HG03135 (cell line): Measurements from ENCODE around the gene MSI2.

Experiments used
- ATAC-seq: cut with Tn5 transposase; IDR thresholded peaks from one replicate; pipeline ENCODE4 v1.9.1; 2021; ENCODE audit warnings: mild to moderate bottlenecking, moderate library complexity; ENCODE audit not compliant: unreplicated experiment

The MSI2 gene

GRCh38 chr17:57387575-57387974 lies 131.3 kb downstream of the MSI2 start:
- no peak for ATAC-seq

- ATAC-seq, result no peak
Observed at GRCh38 chr17:57388131-57388725, 131.9 kb downstream of the MSI2 start.

GRCh38 chr17:57389473-57389872 lies 133.2 kb downstream of the MSI2 start:
- no peak for ATAC-seq

DNA sequence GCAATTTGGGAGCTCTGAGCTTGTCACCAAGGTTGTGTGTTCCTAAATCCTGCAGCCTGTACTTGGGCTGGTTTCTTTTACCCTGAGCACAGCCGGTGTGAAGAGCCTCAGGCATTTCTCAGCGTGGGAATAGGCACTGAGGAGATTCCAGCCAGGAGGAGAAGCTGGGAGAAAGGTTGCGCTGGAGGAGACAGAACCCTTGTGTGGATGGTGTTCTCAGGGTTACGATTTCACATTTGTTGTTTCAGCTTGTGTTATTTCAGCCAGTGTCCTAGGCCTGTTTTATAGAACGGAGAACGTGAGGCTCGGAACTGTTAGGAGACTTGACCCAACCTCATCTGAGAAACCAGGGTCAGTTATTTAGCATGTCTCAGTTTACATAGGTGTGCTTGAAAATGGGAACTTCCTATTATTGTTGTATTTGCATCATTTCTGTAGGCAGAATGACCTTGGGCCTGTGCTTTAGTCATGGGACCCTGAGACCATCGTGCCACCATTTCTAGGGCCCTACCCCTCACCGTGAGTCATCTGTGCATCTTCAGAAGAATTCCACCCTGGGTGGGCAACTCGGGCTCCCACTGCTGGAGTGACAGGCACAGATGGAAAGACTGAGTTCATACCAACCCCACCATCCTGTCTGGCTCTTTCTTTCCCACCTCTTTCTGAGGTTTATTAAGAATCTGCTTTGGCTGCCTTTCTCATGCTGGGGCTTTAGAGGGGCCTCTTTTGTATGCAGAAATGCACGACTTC lies 134.9 kb downstream of the MSI2 start:
- no peak for ATAC-seq

- no peak for ATAC-seq
Observed at GRCh38 chr17:57391857-57392471, 135.6 kb downstream of the MSI2 start.

- no peak for ATAC-seq
Observed at GRCh38 chr17:57393368-57393767, 137.0 kb downstream of the MSI2 start.

- ATAC-seq, result no peak
Observed at GRCh38 chr17:57394375-57394774, 138.1 kb downstream of the MSI2 start.

- no peak for ATAC-seq
Observed at GRCh38 chr17:57395721-57396321, 139.5 kb downstream of the MSI2 start.

DNA sequence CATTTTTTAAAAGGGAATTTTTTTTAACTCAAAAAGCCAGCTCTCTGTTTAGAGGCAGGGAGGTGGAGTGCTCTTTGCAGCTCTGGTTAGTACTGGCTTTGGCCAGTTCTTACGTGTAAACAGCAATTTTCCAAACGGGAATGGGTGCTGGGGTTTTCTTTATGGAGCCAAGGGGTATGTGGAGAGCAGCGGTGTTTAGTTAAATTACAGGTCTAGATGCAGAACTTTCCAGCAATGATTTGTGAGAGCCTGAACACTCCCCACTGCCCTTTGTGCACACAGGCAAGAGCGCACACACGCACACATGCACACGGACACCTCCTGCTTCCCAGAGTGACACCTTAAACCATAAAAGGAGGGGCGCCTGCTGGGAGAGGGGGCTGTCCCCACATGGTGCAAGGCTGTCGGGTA lies 140.2 kb downstream of the MSI2 start:
- ATAC-seq, result no peak

DNA sequence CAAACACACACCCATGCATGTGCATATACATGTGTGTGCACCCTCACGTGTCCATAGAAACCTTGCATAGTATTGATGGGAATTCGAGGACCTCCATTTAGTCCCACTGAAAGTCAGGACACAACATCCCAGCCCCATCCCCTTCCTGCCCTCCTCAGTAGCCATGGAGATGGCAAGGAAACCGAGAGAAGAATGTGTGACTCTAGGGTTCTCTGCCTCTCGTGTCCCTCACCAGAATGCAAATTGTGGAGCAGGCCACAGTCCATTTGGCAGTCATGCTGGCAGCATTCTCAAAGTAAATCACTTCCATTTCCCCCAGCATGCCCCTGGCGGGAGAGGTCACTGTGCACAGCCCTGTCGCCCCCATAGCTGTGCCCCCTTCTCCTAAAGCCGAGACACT lies 141.1 kb downstream of the MSI2 start:
- no peak for ATAC-seq

- ATAC-seq, result no peak
Observed at GRCh38 chr17:57399690-57400089, 143.4 kb downstream of the MSI2 start.

DNA sequence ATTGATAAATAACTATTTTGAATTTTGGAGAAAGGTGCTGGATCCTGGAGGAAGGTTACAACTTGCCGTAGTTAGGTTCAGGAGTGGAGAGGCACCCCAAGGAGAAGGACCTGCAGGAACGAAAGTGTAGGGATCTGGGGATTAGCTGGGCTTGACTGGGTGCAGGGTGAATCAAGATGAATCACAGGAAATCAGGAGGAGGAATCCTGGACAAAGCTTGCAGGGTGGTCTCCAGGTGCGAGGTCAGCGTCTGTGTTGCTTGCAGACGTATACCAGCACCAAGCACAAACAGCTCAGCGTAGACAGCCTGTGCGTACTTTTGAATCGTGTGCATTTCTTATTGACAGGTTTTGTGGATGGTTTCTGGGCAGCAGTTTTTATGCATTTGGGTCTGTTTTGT lies 144.3 kb downstream of the MSI2 start:
- ATAC-seq, result no peak

- ATAC-seq, result no peak
Observed at GRCh38 chr17:57401556-57402488, 145.5 kb downstream of the MSI2 start.

- ATAC-seq, result no peak
Observed at GRCh38 chr17:57402681-57403180, 146.4 kb downstream of the MSI2 start.

DNA sequence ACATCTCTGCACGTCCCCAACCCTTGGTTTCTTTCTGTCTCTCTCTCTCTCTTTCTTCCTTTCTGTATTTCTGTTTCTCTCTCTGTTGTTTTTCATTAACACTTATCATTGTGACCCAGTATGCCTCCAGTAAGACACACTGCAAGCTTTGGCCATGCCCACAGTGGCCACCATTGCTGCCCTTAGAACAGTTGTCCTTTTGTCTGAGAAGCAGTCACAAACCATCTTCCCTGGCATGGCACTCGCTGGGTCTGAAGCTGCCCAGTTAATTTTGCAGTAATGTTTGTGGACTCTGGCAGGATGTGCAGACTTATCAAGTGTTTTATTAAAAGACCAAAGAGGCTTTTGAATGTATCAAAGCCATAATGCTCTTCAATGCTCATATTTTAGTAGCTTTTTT lies 146.9 kb downstream of the MSI2 start:
- ATAC-seq, result no peak

- ATAC-seq, result no peak
Observed at GRCh38 chr17:57404073-57404472, 147.8 kb downstream of the MSI2 start.

GRCh38 chr17:57404795-57405490 lies 148.6 kb downstream of the MSI2 start:
- ATAC-seq, result no peak

GRCh38 chr17:57405491-57406072 lies 149.3 kb downstream of the MSI2 start:
- ATAC-seq, result no peak

GRCh38 chr17:57406131-57406980 lies 150.0 kb downstream of the MSI2 start:
- no peak for ATAC-seq
